Stimulated activated CD4-positive, alpha-beta T cell treated with anti-CD3 and anti-CD28 coated beads, TNF-alpha, amount 100 ng/mL, for 24 hours (primary cell): ENCODE data around the gene KATNIP.
"Not testable (repeated sequence)": the region's sequence is repeated elsewhere in the genome, so short reads cannot be mapped to it uniquely, and the experiment has no call there.

ENCODE experiments used
- DNase-seq, 3 experiments: peaks; one replicate each; pipeline ENCODE4 v3.0.0-alpha.2; 2020; ENCODE audit warnings: low read depth in 3 of 3

The KATNIP gene

GRCh38 chr16:27534256-27534655 lies 15.7 kb upstream of the KATNIP start:
- DNase-seq = no peak

- no peak for DNase-seq
These were observed 11.4 kb upstream of the KATNIP start for GRCh38 chr16:27538528-27538927.

GRCh38 chr16:27539120-27539519 lies 10.8 kb upstream of the KATNIP start:
- no peak for DNase-seq

- DNase-seq = no peak
These were observed 10.3 kb upstream of the KATNIP start for GRCh38 chr16:27539636-27540035.

GRCh38 chr16:27543801-27544200 lies 6.1 kb upstream of the KATNIP start:
- no peak for DNase-seq

DNA sequence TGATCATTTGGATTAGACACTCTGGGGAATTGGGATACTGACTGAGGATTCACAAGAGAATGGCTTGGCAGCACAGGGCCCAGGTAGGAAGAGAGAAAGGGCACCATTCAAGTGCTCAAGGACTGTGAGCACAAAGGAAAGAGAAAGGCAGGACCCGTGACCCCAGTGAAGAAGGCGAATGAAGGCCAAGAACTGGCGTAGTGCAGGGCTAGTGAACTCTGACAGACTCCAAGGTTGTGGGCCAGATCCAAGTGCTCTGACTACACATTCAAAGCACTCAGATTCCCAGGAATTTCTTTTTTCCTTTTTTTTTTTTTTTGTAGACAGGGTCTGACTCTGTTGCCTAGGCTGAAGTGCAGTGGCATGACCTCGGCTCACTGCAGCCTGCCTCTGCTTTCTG lies 5.3 kb upstream of the KATNIP start:
- no peak for DNase-seq

GRCh38 chr16:27547134-27547533 lies 2.8 kb upstream of the KATNIP start:
- no peak for DNase-seq

DNA sequence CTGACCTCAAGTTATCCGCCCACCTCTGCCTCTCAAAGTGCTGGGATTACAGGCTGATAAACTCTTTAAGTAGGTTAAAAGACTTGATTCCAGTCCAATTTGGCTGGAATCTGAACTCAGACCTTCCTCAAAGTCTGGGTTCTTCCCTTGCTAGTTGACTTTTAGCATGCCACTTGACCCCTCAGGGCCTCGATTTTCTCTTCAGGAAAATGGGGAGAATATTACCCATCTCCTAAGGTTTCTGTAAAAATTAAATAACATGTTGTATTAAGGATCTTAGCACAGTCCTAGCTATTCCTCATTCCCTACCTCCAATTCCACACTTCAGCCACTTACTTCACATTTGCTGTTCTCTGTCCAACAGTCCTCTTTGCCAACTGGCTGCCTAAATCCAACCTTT lies 2.1 kb upstream of the KATNIP start:
- no peak for DNase-seq

GRCh38 chr16:27549464-27549745 lies 539 bp upstream of the KATNIP start:
- DNase-seq = peak in 1 of 3 experiments; percentile 10

GRCh38 chr16:27550582-27550920 lies 607 bp downstream of the KATNIP start:
- no peak for DNase-seq

DNA sequence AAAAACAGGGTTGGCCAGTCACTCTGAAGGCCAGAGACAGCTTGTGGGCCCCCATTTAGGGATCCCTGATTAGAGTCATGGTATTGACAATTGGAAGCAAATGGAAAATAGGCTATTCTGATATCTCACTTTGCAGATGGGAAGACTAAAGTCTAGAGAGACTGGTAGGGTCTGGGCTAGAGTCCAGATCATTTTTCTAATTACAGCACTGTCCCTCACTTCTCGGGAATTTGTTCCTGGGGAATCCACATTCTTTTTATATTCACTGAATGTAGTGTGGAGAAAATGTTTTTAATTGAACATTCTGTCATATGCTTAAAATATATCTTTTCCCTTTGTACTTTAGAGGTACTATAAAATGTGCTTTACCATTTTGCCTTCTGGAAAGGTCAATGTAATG lies 1.1 kb downstream of the KATNIP start:
- no peak for DNase-seq

- no peak for DNase-seq
These were observed 6.5 kb downstream of the KATNIP start for GRCh38 chr16:27556471-27556870.

- no peak for DNase-seq
These were observed 8.5 kb downstream of the KATNIP start for GRCh38 chr16:27558434-27558833.

DNA sequence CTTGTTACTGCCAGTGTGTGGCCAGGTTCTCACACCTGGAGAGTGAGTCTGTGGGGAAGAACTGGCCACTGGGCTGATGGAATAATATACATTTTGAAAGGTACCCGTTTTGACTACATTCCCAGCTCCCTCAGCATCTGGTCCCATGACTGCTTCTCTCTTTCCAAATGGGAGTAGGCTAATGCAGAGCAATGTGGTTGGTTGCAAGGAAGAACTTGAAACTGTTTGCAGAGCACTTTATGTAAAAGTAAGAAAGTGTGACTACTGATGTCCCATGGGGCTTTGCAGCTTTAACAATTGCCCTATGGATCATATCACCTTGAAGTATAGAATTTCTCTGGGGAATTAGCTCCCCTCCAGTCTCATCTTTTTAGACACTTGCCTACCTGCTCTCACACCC lies 9.0 kb downstream of the KATNIP start:
- DNase-seq = no peak

GRCh38 chr16:27561216-27561615 lies 11.3 kb downstream of the KATNIP start:
- no peak for DNase-seq

- no peak for DNase-seq
These were observed 14.3 kb downstream of the KATNIP start for GRCh38 chr16:27564224-27564623.

DNA sequence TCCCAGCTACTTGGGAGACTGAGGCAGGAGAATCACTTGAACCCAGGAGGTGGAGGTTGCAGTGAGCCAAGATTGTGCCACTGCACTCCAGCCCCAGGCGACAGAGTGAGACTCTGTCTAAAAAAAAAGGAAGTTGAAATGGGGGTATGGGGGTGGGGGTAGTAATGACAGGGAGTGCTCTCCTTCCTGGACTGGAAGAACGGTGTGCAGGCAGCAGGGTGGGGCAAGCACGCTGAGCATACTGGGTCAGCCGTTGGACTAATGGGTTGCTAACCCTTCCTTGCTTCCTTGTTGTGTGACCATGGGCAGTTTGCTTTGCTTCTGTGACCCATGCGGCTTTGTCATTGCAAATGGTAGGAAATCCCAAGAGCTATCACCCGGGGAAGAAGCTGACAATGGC lies 16.5 kb downstream of the KATNIP start:
- DNase-seq = no peak

GRCh38 chr16:27568077-27568476 lies 18.1 kb downstream of the KATNIP start:
- no peak for DNase-seq

DNA sequence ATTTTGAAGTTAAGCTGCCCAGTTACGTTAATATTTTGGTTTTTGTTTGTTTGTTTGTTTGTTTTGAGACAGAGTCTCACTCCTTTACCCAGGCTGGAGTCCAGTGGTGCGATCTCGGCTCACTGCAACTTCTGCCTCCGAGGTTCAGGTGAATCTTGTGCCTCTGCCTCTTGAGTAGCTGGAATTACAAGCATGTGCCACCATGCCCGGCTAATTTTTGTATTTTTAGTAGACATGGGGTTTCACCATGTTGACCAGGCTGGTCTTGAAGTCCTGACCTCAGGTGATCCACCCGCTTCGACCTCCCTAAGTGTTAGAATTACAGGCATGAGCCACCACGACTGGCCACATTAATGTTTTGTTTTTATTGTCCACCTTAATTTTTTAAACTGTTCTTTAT lies 21.0 kb downstream of the KATNIP start:
- not testable (repeated sequence) for DNase-seq

DNA sequence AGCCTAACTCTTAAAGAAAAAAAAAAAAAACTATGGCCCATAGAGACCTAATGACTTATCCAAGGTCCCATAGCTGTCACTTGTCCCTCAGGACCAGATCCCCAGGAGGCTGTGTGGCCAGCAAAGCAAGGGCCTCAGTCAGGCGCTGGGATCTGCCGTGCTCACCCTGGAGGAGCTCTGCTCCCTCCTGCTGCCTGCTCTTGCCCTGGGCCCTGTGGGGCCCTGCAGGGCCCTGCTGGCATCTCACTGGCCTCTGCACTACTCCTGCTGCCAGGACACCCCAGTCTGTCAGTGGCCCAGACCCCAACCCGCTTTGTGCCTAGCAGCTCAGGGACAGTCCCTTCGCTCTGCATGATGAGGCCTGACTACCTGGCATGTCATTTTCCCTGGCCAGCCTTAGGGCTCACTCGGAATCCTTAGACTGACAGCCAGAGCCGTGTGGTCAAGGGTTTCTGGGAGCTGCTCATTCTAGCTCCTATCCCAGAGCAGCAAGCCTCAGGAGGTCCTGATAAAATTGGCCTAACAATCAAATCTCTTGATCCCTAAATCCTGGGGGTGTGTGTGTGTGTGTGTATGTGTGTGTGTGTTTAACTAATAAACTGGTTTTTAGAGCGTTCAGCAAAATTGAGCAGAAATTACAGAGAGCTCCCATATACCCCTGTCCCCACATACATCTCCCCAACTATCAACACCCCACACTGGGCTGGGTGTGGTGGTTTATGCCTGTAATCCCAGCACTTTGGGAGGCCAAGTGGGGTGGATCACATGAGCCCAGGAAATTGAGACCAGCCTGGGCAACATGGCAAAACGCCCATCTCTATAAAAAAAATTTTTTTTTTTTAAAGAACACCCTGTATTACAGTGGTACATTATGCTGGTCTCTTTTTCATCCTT lies 21.7 kb downstream of the KATNIP start:
- DNase-seq = no peak

- no peak for DNase-seq
These were observed 22.8 kb downstream of the KATNIP start for GRCh38 chr16:27572711-27573110.

- no peak for DNase-seq
These were observed 26.8 kb downstream of the KATNIP start for GRCh38 chr16:27576729-27577128.

DNA sequence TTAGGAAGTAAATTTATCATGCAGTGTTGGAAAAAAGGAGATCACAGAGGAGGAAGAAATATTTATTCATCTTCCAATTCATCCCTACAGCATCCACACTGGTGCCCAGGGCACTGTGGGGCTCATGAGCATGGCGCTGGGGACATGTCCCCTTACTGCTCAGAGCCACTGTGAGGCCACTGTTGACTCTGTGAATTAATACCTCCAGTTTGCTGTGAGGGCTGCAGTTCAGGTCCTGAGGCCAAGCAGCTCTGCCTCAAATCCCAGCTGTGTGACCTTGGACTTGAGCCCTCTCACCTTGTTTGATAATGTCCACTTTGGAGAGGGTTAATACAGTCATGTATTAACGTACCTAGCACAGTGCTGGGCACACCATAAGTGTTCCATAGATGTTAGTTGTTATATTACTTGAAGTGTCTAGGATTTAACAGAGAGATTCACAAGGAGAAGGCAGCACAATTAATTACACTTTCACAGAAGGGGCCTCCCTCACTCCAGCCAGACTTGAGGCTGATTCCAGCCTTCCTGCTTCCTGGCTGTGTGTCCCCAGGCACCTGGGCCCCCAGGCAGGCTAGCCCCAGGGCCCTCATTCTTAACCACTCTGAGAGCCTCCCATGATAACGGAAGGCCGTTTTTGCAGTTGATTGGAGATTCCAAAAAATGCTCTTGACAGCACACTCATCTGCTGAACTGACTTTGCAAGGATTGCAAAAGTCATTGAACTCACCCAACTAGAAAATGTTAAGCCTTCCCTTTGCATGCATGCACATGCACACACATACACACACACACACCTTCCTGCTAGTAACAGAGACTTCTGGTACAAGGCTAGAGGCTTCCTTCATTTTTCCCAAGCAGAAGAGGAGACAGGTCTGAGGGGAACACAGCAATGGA lies 29.4 kb downstream of the KATNIP start:
- DNase-seq = no peak
